ENCODE results near the gene SORCS1. TPM values are rescaled to one million over a fixed set of nuclear protein-coding genes. Genes with fewer than 3 reads are reported as not detected.

The SORCS1 gene
- total RNA-seq, 1 experiment from 2014 or later = not detected

- Mint-ChIP-seq H3K27ac (ENCODE audit: unreplicated experiment) (no peak overlapping the region), H3K9me3 (ENCODE audit: unreplicated experiment) (peaks cover 2% of the 10 kb centered on the region), H3K4me3 (ENCODE audit: unreplicated experiment) (no peak overlapping the region), H3K4me1 (ENCODE audit: low read depth, unreplicated experiment) (no peaks in the 10 kb centered on the region), H3K36me3 (ENCODE audit: insufficient read depth, unreplicated experiment) (no peaks in the 10 kb centered on the region), H3K27me3 (ENCODE audit: insufficient read depth, unreplicated experiment) (peaks cover 6% of the 10 kb centered on the region)
- ChIA-PET POLR2A (no interaction called here), CTCF (no interaction called here)
- no peak overlapping the region for H3K4me3 ChIP-seq (ENCODE audit: low read depth, low read length)
- H3K27me3 ChIP-seq (replicated peaks; ENCODE audit: control insufficient read depth, insufficient read depth, low read length) = no peaks in the 10 kb centered on the region
- DNase-seq = no peak
- no peaks in the 10 kb centered on the region for H3K9me3 ChIP-seq
- intact Hi-C loops (cut with micrococcal nuclease; ENCODE audit: unreplicated experiment) = no loop called here
- no peaks in the 10 kb centered on the region for H3K36me3 ChIP-seq (ENCODE audit: control insufficient read depth, insufficient read depth, low read length)
- no peaks in the 10 kb centered on the region for H3K4me1 ChIP-seq
- no peak for TF ChIP-seq CTCF (IDR thresholded peaks at IDR 0.05; ENCODE audit: insufficient read depth in 1 of 2, low read depth in 1 of 2, low read length in 1 of 2, severe bottlenecking in 1 of 2, unreplicated experiment in 1 of 2)
- no TSS peak for BruUV-seq (replicated peaks)
Observed at GRCh38 chr10:106682175-106682574, 482.3 kb downstream of the SORCS1 start.

- no peaks in the 10 kb centered on the region for H3K9me3 ChIP-seq
- no peaks in the 10 kb centered on the region for H3K27me3 ChIP-seq (replicated peaks; ENCODE audit: control insufficient read depth, insufficient read depth, low read length)
- H3K9me3 Mint-ChIP-seq (ENCODE audit: unreplicated experiment) = peaks cover 14% of the 10 kb centered on the region
- no peaks in the 10 kb centered on the region for H3K36me3 Mint-ChIP-seq (ENCODE audit: insufficient read depth, unreplicated experiment)
- no peaks in the 10 kb centered on the region for H3K36me3 ChIP-seq (ENCODE audit: control insufficient read depth, insufficient read depth, low read length)
- no peak overlapping the region for H3K27ac Mint-ChIP-seq (ENCODE audit: unreplicated experiment)
- ChIA-PET CTCF (no interaction called here), POLR2A (no interaction called here)
- H3K4me1 ChIP-seq = no peaks in the 10 kb centered on the region
- H3K4me3 ChIP-seq (ENCODE audit: low read depth, low read length) = no peak overlapping the region
- TF ChIP-seq CTCF (IDR thresholded peaks at IDR 0.05; ENCODE audit: insufficient read depth in 1 of 2, low read depth in 1 of 2, low read length in 1 of 2, severe bottlenecking in 1 of 2, unreplicated experiment in 1 of 2) = no peak
- no peak overlapping the region for H3K4me3 Mint-ChIP-seq (ENCODE audit: unreplicated experiment)
- DNase-seq = no peak
- intact Hi-C loops (cut with micrococcal nuclease; ENCODE audit: unreplicated experiment) = no loop called here
- peaks cover 6% of the 10 kb centered on the region for H3K27me3 Mint-ChIP-seq (ENCODE audit: insufficient read depth, unreplicated experiment)
- no TSS peak for BruUV-seq (replicated peaks)
- no peaks in the 10 kb centered on the region for H3K4me1 Mint-ChIP-seq (ENCODE audit: low read depth, unreplicated experiment)
Observed at GRCh38 chr10:106680061-106680460, 484.4 kb downstream of the SORCS1 start.

- Mint-ChIP-seq H3K9me3 (ENCODE audit: unreplicated experiment) (peaks cover 14% of the 10 kb centered on the region), H3K4me3 (ENCODE audit: unreplicated experiment) (no peak overlapping the region), H3K27me3 (ENCODE audit: insufficient read depth, unreplicated experiment) (peaks cover 6% of the 10 kb centered on the region), H3K4me1 (ENCODE audit: low read depth, unreplicated experiment) (no peaks in the 10 kb centered on the region), H3K27ac (ENCODE audit: unreplicated experiment) (no peak overlapping the region), H3K36me3 (ENCODE audit: insufficient read depth, unreplicated experiment) (no peaks in the 10 kb centered on the region)
- Histone ChIP-seq H3K27me3 (replicated peaks; ENCODE audit: control insufficient read depth, insufficient read depth, low read length) (no peaks in the 10 kb centered on the region), H3K4me1 (no peaks in the 10 kb centered on the region), H3K4me3 (ENCODE audit: low read depth, low read length) (no peak overlapping the region), H3K36me3 (ENCODE audit: control insufficient read depth, insufficient read depth, low read length) (no peaks in the 10 kb centered on the region), H3K9me3 (no peaks in the 10 kb centered on the region)
- intact Hi-C loops (cut with micrococcal nuclease; ENCODE audit: unreplicated experiment) = no loop called here
- no TSS peak for BruUV-seq (replicated peaks)
- ChIA-PET POLR2A (no interaction called here), CTCF (no interaction called here)
- no peak for TF ChIP-seq CTCF (IDR thresholded peaks at IDR 0.05; ENCODE audit: insufficient read depth in 1 of 2, low read depth in 1 of 2, low read length in 1 of 2, severe bottlenecking in 1 of 2, unreplicated experiment in 1 of 2)
- no peak for DNase-seq
Observed at GRCh38 chr10:106679314-106679713, 485.2 kb downstream of the SORCS1 start.

Measured in Caco-2 (cell line).